Liver (tissue), 9 donors: ENCODE data around the gene ATP1A3. TPM values are rescaled to one million over a fixed set of nuclear protein-coding genes. Genes with fewer than 3 reads are reported as not detected.

ENCODE experiments used
- DNase-seq: peaks from one replicate; pipeline ENCODE4 v3.0.0-alpha.2; 2017; ENCODE audit warnings: low spot score
- H3K27ac ChIP-seq, 2 donors: one replicate each; pipeline ENCODE4 v1.7.0; 2013; ENCODE audit warnings: inconsistent platforms in 2 of 2, low read length in 2 of 2, control low read depth in 1 of 2, low read depth in 1 of 2, mild to moderate bottlenecking in 1 of 2
- H3K27me3 ChIP-seq, 4 donors: one replicate each; pipeline versions ENCODE4 v1.6.1 to v1.7.0; 2013; ENCODE audit warnings: low read length in 3 of 4, inconsistent platforms in 1 of 4, mild to moderate bottlenecking in 1 of 4, moderate library complexity in 1 of 4; ENCODE audit not compliant: control insufficient read depth in 4 of 4, insufficient read depth in 4 of 4
- H3K36me3 ChIP-seq, 4 donors: one replicate each; pipeline versions ENCODE4 v1.6.1 to v1.7.0; 2013; ENCODE audit warnings: low read length in 3 of 4, mild to moderate bottlenecking in 3 of 4, low read depth in 1 of 4, moderate library complexity in 1 of 4; ENCODE audit not compliant: control insufficient read depth in 4 of 4, insufficient read depth in 3 of 4
- H3K4me1 ChIP-seq, 4 donors: one replicate each; pipeline versions ENCODE4 v1.6.1 to v1.7.0; 2013; ENCODE audit warnings: low read length in 3 of 4, mild to moderate bottlenecking in 3 of 4, moderate library complexity in 1 of 4; ENCODE audit not compliant: control insufficient read depth in 4 of 4, insufficient read depth in 4 of 4
- H3K4me3 ChIP-seq, 3 donors: one replicate each; pipeline versions ENCODE4 v1.6.1 to v1.7.0; 2013; ENCODE audit warnings: low read length in 3 of 3, control low read depth in 1 of 3, low read depth in 1 of 3, mild to moderate bottlenecking in 1 of 3
- H3K9ac ChIP-seq, 2 donors: one replicate each; pipeline ENCODE4 v1.7.0; 2013; ENCODE audit warnings: low read length in 2 of 2, mild to moderate bottlenecking in 2 of 2, moderate library complexity in 2 of 2, control low read depth in 1 of 2, low read depth in 1 of 2
- H3K9me3 ChIP-seq, 4 donors: one replicate each; pipeline versions ENCODE4 v1.6.1 to v1.7.0; 2013; ENCODE audit warnings: low read length in 3 of 4; ENCODE audit not compliant: control insufficient read depth in 4 of 4
- CTCF ChIP-seq: fragments of 150-350 bp; IDR thresholded peaks from 2 replicates; pipeline ENCODE4 v1.5.1; 2017; ENCODE audit warnings: improper control_type of control experiment, low read depth, low read length; ENCODE audit not compliant: missing input control
- EGR1 ChIP-seq, 2 donors: IDR thresholded peaks; 2 replicates each; pipeline ENCODE4 v1.6.1; 2016 to 2018; ENCODE audit warnings: antibody characterized with exemption in 2 of 2, low read depth in 2 of 2
- FOXA1 ChIP-seq: IDR thresholded peaks from 2 replicates; pipeline ENCODE4 v1.6.1; 2016; ENCODE audit warnings: antibody characterized with exemption
- GABPA ChIP-seq, 2 donors: IDR thresholded peaks in 1 of 2; conservative IDR thresholded peaks in 1 of 2; 2 replicates each; pipeline ENCODE4 v1.6.1; 2016; ENCODE audit warnings: antibody characterized with exemption in 2 of 2, mild to moderate bottlenecking in 1 of 2, moderate library complexity in 1 of 2
- HNF4G ChIP-seq: IDR thresholded peaks from 2 replicates; pipeline ENCODE4 v1.6.1; 2016; ENCODE audit warnings: antibody characterized with exemption
- JUND ChIP-seq, 2 donors: IDR thresholded peaks; 2 replicates each; pipeline ENCODE4 v1.6.1; 2016; ENCODE audit warnings: antibody characterized with exemption in 2 of 2
- MAX ChIP-seq: IDR thresholded peaks from 2 replicates; pipeline ENCODE4 v1.6.1; 2016; ENCODE audit warnings: antibody characterized with exemption
- NR2F2 ChIP-seq: IDR thresholded peaks from 2 replicates; pipeline ENCODE4 v1.6.1; 2016; ENCODE audit warnings: antibody characterized with exemption
- RAD21 ChIP-seq, 2 donors: IDR thresholded peaks; 2 replicates each; pipeline ENCODE4 v1.6.1; 2016; ENCODE audit warnings: antibody characterized with exemption in 2 of 2, mild to moderate bottlenecking in 2 of 2
- REST ChIP-seq: IDR thresholded peaks from 2 replicates; pipeline ENCODE4 v1.6.1; 2016; ENCODE audit warnings: antibody characterized with exemption, mild to moderate bottlenecking
- RXRA ChIP-seq, 2 donors: IDR thresholded peaks; 2 replicates each; pipeline ENCODE4 v1.6.1; 2017 to 2018; ENCODE audit warnings: antibody characterized with exemption in 2 of 2, mild to moderate bottlenecking in 1 of 2
- SP1 ChIP-seq: IDR thresholded peaks from 2 replicates; pipeline ENCODE4 v1.6.1; 2018; ENCODE audit warnings: antibody characterized with exemption, mild to moderate bottlenecking
- TAF1 ChIP-seq: conservative IDR thresholded peaks from 2 replicates; pipeline ENCODE4 v1.6.1; 2016; ENCODE audit warnings: antibody characterized with exemption, mild to moderate bottlenecking
- YY1 ChIP-seq: IDR thresholded peaks from 2 replicates; pipeline ENCODE4 v1.6.1; 2016; ENCODE audit warnings: antibody characterized with exemption, mild to moderate bottlenecking
- ZBTB33 ChIP-seq: IDR thresholded peaks from 2 replicates; pipeline ENCODE4 v1.6.1; 2016; ENCODE audit warnings: antibody characterized with exemption
- WGBS: extraction: QIAGEN DNeasy Blood & Tissue Kit; methylation state at CpG from one replicate; pipeline ENCODE4 v1.1.7; 2013; 5-methylcytosine and 5-hydroxymethylcytosine counted together
- polyA plus RNA-seq, 2 donors: library from polyadenylated mRNA; stranded (reverse) in 1 of 2; unstranded in 1 of 2; fragments of 200-250 nt in 1 of 2; fragments of >200 nt in 1 of 2; fragmentation: Nextera tagmentation in 1 of 2; extraction: Ambion mirVana in 1 of 2; gene quantifications; one replicate each; pipeline versions ENCODE4 v1.2.1 to v1.2.3, GENCODE V29; 2013 to 2015
- total RNA-seq, 2 donors: library from RNA; depleted of rRNA; stranded (reverse); fragments of >200 nt; gene quantifications; one replicate each; pipeline ENCODE4 v1.2.3, GENCODE V29; 2014
- donor health status: healthy.
- donor health status: healthy.
- donor health status: healthy.
- donor health status: healthy.
- donor health status: healthy.

The ATP1A3 gene
- total and polyA plus RNA-seq, 4 donors = 0.05 to 0.09 (median 0.08) TPM; not detected in 1

- no peak for TF ChIP-seq HNF4G
- TF ChIP-seq RXRA (IDR thresholded peaks at IDR 0.05) = no peak
- TF ChIP-seq EGR1 (IDR thresholded peaks at IDR 0.05; ENCODE audit: low read depth in 2 of 2) = no peak
- TF ChIP-seq CTCF = no peak
- TF ChIP-seq TAF1 = no peak
- no peak for TF ChIP-seq JUND (IDR thresholded peaks at IDR 0.05)
- TF ChIP-seq MAX = no peak
- no peak for TF ChIP-seq YY1
- no peak for TF ChIP-seq REST
- TF ChIP-seq SP1 = no peak
- TF ChIP-seq GABPA (IDR thresholded peaks at IDR 0.05 in 1 of 2, conservative IDR thresholded peaks at IDR 0.05 in 1 of 2) = no peak
- no peak overlapping the region for H3K9ac ChIP-seq
- H3K36me3 ChIP-seq = no peaks in the 10 kb centered on the region
- H3K9me3 ChIP-seq = no peaks in the 10 kb centered on the region
- no peak overlapping the region for H3K27ac ChIP-seq
- no peaks in the 10 kb centered on the region for H3K4me1 ChIP-seq
- WGBS = 12% methylated on average over 18 of the region's 18 CpGs
- DNase-seq = no peak
- H3K4me3 ChIP-seq = no peak overlapping the region
- H3K27me3 ChIP-seq = peaks cover 0 to 14% (median 4%) of the 10 kb centered on the region in 4 donors
Measured at GRCh38 chr19:41922585-41922984, 71.4 kb downstream of the ATP1A3 start.

- Histone ChIP-seq H3K27me3 (peaks cover 0 to 13% (median 6%) of the 10 kb centered on the region in 4 donors), H3K9ac (no peak overlapping the region), H3K4me3 (no peak overlapping the region), H3K27ac (no peak overlapping the region), H3K4me1 (no peaks in the 10 kb centered on the region), H3K9me3 (no peaks in the 10 kb centered on the region), H3K36me3 (no peaks in the 10 kb centered on the region)
- WGBS = 22% methylated on average over 22 of the region's 22 CpGs
- no peak for DNase-seq
- TF ChIP-seq TAF1 (no peak), ZBTB33 (no peak), EGR1 (IDR thresholded peaks at IDR 0.05; ENCODE audit: low read depth in 2 of 2) (no peak), YY1 (no peak), CTCF (no peak), FOXA1 (no peak), REST (no peak), MAX (no peak), HNF4G (no peak), JUND (IDR thresholded peaks at IDR 0.05) (no peak), RAD21 (IDR thresholded peaks at IDR 0.05) (no peak), NR2F2 (no peak), GABPA (IDR thresholded peaks at IDR 0.05 in 1 of 2, conservative IDR thresholded peaks at IDR 0.05 in 1 of 2) (no peak)
Measured at GRCh38 chr19:41921577-41922576, 72.2 kb downstream of the ATP1A3 start.
